ENCODE results near the gene GNAQ.

GRCh38 chr9:77957652-77958051, 74.0 kb downstream of the GNAQ start:
- TF ChIP-seq CTCF (conservative IDR thresholded peaks at IDR 0.05; ENCODE audit: low read depth, low read length), result no peak
- no peak for TF ChIP-seq EZH2 (IDR thresholded peaks at IDR 0.05; ENCODE audit: low read length, unreplicated experiment)
